ENCODE results near the gene PIK3CD. TPM values are rescaled to one million over a fixed set of nuclear protein-coding genes. Genes with fewer than 3 reads are reported as not detected.

The PIK3CD gene
- total and polyA plus RNA-seq, 2 of the 8 experiments (the other 6 are each of a cell fraction or from before 2014, with no cell fraction given) = 20.6 to 24.1 TPM

GRCh38 chr1:9758559-9759121 lies 107.1 kb downstream of the PIK3CD start:
- Histone ChIP-seq H3K4ac (replicated peaks; ENCODE audit: insufficient read length, low read depth, low read length) (no peak overlapping the region), H2AFZ (ENCODE audit: low read length) (no peak overlapping the region), H3K79me2 (ENCODE audit: control insufficient read depth in 1 of 2, insufficient read depth in 2 of 2, low read length in 2 of 2) (peaks cover 3 to 33% of the 10 kb centered on the region in 2 experiments; a peak in 2 of 4 replicates), H3K23ac (ENCODE audit: insufficient read length) (no peak overlapping the region), H3K56ac (replicated peaks; ENCODE audit: insufficient read length, low read depth, low read length) (no peak overlapping the region), H4K91ac (replicated peaks; ENCODE audit: insufficient read length, low read length) (no peak overlapping the region), H3K27me3 (replicated peaks in 1 of 4; ENCODE audit: control insufficient read depth in 3 of 4, extremely low read depth in 1 of 4, insufficient read depth in 3 of 4, low read length in 3 of 4) (no peaks in the 10 kb centered on the region; a peak in 1 of 7 replicates), H3K9ac (replicated peaks in 1 of 4; ENCODE audit: extremely low read depth in 1 of 4, low read depth in 3 of 4, low read length in 3 of 4) (no peak overlapping the region), H3K4me1 (replicated peaks in 1 of 4; ENCODE audit: control insufficient read depth in 3 of 4, insufficient read depth in 4 of 4, low read length in 3 of 4) (peaks cover 8 to 14% (median 11%) of the 10 kb centered on the region in 4 experiments), H3K4me2 (ENCODE audit: insufficient read depth in 1 of 2, low read depth in 2 of 2, low read length in 2 of 2) (no peak overlapping the region), H2BK15ac (ENCODE audit: low read length) (no peak overlapping the region; the same call in 1 of the 2 replicates), H2BK20ac (ENCODE audit: low read length) (no peak overlapping the region), H3K27ac (ENCODE audit: low read depth, low read length) (no peak overlapping the region), H3K79me1 (ENCODE audit: low read depth, low read length) (peaks cover 12% of the 10 kb centered on the region), H3K14ac (ENCODE audit: insufficient read length) (no peak overlapping the region), H2AK5ac (ENCODE audit: low read depth, low read length) (no peak overlapping the region), H2BK5ac (ENCODE audit: low read depth, low read length) (no peak overlapping the region), H3K23me2 (ENCODE audit: low read depth, low read length) (no peaks in the 10 kb centered on the region), H4K5ac (ENCODE audit: insufficient read length, low read depth, low read length) (no peak overlapping the region), H2BK12ac (ENCODE audit: low read depth, low read length) (no peak overlapping the region), H3K36me3 (ENCODE audit: control insufficient read depth in 2 of 4, insufficient read depth in 4 of 4, low read length in 3 of 4) (peaks cover 0 to 6% (median 2%) of the 10 kb centered on the region in 4 experiments; a peak in 4 of 8 replicates), H3K18ac (ENCODE audit: extremely low read depth, low read length) (no peak overlapping the region), H4K20me1 (replicated peaks in 1 of 2; ENCODE audit: control insufficient read depth in 1 of 2, insufficient read depth in 2 of 2, low read length in 2 of 2) (peaks cover 0 to 3% of the 10 kb centered on the region in 2 experiments), H4K8ac (ENCODE audit: extremely low read depth, insufficient read depth, low read length) (no peak overlapping the region), H3K4me3 (ENCODE audit: extremely low read depth in 1 of 4, insufficient read depth in 2 of 4, low read depth in 3 of 4, low read length in 4 of 4) (no peak overlapping the region), H3K9me3 (ENCODE audit: insufficient read depth in 2 of 2, low read depth in 1 of 2, low read length in 1 of 2) (no peaks in the 10 kb centered on the region), H2BK120ac (replicated peaks; ENCODE audit: low read depth, low read length) (no peak overlapping the region)
- CTCF ChIA-PET (ENCODE audit: partially characterized antibody) = interaction anchor here (3.6 kb wide), 1 partner anchor 26 kb away, joined by 18 read pairs; no protein-coding TSS in a partner anchor
- TF ChIP-seq EZH2 (IDR thresholded peaks at IDR 0.05; ENCODE audit: low read depth, low read length, severe bottlenecking) = no peak
- FAIRE-seq (no peak), DNase-seq (ENCODE audit: low read depth in 1 of 2, low spot score in 2 of 2) (no peak)
- POLR2A ChIA-PET (ENCODE audit: partially characterized antibody) = no interaction called here
- WGBS, 2 experiments (ENCODE audit: extremely low coverage in 1 of 2, insufficient coverage in 1 of 2, insufficient read length in 1 of 2, insufficient replicate concordance in 2 of 2, low coverage in 1 of 2, low lambda C conversion rate in 2 of 2, missing lambda C conversion rate in 1 of 2) = 88% methylated on average over 10 of the region's 10 CpGs; no CpG with 5 or more reads in 1 of the 2 experiments

All from H1 (cell line).